ENCODE data around the gene FBXO42. TPM values are rescaled to one million over a fixed set of nuclear protein-coding genes. Genes with fewer than 3 reads are reported as not detected.

FBXO42 gene
- total RNA-seq, 1 experiment from 2014 or later: 11.3 TPM

DNA sequence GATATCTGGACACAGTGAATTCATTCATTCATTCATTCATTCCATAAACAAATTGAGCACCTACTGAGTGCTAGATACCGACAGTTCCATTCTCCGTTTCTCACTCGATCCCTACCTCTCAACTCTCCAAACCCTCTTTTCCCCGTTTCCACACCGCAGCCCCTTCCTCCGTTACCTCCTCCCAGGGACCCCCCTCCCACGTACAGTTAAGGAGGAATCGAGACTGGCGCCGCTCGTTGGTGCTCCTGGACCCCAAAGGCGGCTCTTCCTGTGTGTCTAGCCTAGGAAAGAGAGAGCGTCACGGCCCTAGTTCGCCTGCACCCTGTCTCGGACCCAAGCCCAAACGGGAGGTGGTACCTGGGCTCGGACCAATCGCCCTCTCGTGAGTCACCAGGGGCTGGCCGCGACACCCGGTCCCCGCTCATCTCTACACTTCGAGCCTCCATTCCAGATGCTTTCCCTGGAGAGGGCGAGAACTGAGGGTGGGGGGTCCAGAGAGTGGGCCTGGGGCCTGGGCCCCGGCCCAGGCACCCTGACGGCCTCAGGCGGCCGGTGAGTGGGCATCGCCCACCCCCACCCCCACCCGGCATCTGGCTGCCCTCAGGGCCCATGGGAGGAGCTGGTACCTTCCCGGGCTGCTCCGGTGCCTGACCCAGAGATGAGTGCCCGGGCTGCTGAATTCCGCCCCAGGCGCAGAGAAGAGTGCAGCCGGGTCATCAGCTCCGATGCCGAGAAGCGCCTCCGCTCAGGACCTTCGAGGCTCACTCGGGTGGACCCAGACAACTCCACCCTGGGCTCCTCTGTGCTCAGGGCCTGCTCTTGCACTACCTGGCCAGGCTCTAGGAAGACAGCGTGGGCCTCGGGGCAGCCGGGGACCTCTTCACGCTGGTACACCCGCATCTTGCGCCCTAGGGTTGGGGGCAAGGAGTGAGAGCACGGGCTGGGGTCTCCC is 144.7 kb downstream of the FBXO42 start:
- peak overlapping the region; percentile 91 for H3K27ac Mint-ChIP-seq (ENCODE audit: unreplicated experiment)
- TF ChIP-seq, protein P1, sequence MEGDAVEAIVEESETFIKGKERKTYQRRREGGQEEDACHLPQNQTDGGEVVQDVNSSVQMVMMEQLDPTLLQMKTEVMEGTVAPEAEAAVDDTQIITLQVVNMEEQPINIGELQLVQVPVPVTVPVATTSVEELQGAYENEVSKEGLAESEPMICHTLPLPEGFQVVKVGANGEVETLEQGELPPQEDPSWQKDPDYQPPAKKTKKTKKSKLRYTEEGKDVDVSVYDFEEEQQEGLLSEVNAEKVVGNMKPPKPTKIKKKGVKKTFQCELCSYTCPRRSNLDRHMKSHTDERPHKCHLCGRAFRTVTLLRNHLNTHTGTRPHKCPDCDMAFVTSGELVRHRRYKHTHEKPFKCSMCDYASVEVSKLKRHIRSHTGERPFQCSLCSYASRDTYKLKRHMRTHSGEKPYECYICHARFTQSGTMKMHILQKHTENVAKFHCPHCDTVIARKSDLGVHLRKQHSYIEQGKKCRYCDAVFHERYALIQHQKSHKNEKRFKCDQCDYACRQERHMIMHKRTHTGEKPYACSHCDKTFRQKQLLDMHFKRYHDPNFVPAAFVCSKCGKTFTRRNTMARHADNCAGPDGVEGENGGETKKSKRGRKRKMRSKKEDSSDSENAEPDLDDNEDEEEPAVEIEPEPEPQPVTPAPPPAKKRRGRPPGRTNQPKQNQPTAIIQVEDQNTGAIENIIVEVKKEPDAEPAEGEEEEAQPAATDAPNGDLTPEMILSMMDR (IDR thresholded peaks at IDR 0.05; ENCODE audit: insufficient read depth in 1 of 2, low read depth in 1 of 2, low read length in 1 of 2, severe bottlenecking in 1 of 2, unreplicated experiment in 1 of 2): no peak
- no peaks in the 10 kb centered on the region for H3K9me3 Mint-ChIP-seq (ENCODE audit: unreplicated experiment)
- CTCF ChIA-PET: interaction anchor here (0.6 to 1.7 kb wide), 4 partner anchors 9 to 145 kb away, joined by 3 to 11 read pairs (median 3); no protein-coding TSS in a partner anchor
- peaks cover 10% of the 10 kb centered on the region for H3K36me3 Mint-ChIP-seq (ENCODE audit: insufficient read depth, unreplicated experiment)
- Histone ChIP-seq H3K9me3 (no peaks in the 10 kb centered on the region), H3K4me3 (ENCODE audit: low read depth, low read length) (peak overlapping the region; percentile 69), H3K4me1 (peaks cover 10% of the 10 kb centered on the region), H3K27me3 (replicated peaks; ENCODE audit: control insufficient read depth, insufficient read depth, low read length) (no peaks in the 10 kb centered on the region), H3K36me3 (ENCODE audit: control insufficient read depth, insufficient read depth, low read length) (0 out of 2 replicates have a peak, but pooled peaks cover 1% of the 10 kb centered on the region)
- H3K27me3 Mint-ChIP-seq (ENCODE audit: insufficient read depth, unreplicated experiment): no peaks in the 10 kb centered on the region
- no peaks in the 10 kb centered on the region for H3K4me1 Mint-ChIP-seq (ENCODE audit: low read depth, unreplicated experiment)
- intact Hi-C loops (cut with micrococcal nuclease; ENCODE audit: unreplicated experiment): no loop called here
- POLR2A ChIA-PET: interaction anchor here (0.6 to 2.4 kb wide), 6 partner anchors 9 to 75 kb away, joined by 3 to 28 read pairs (median 4); no protein-coding TSS in a partner anchor
- no peak for DNase-seq
- TSS peak; percentile 76 for BruUV-seq (replicated peaks)
- H3K4me3 Mint-ChIP-seq (ENCODE audit: unreplicated experiment): peak overlapping the region; percentile 78

DNA sequence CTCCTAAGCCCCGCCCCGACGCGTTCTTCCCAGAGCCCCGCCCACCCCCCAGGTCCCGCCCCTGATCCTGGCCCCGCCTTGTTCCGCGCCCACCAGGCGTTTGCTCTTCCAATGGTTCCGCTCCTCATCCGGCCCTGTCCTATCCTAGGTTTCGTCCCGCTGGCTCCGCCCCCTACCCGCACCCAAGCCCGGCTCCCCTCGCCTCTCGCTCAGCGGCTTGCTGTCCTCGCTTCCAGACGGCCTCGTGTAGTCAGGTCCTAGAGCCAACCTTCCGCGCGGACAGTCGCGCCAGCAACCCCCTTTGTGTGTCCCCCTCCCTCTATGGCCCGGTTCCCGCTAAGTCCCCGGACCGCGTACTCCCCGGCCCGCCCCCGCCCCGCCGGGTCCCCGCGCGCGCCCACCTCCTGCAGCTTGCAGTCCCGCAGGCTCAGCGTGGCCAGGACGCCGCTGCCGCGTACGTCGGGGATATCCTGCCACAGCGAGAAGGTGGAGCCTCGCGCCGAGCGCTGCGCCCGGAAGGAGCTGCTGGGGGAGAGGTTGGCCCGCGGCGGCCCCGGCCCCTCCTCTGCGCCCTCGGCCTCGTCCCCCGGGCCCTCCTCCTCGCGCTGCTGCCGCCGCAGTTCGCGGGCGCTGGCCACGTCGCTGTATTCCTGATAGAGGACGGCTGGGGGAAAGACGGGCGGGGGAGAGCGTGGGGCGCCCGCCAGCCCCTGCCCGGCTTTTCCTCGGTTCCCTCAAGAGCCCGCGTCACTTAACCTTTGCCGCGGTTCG is 145.5 kb downstream of the FBXO42 start:
- Mint-ChIP-seq H3K9me3 (ENCODE audit: unreplicated experiment) (no peaks in the 10 kb centered on the region), H3K27ac (ENCODE audit: unreplicated experiment) (peak overlapping the region; percentile 91), H3K4me3 (ENCODE audit: unreplicated experiment) (peak overlapping the region; percentile 78), H3K27me3 (ENCODE audit: insufficient read depth, unreplicated experiment) (no peaks in the 10 kb centered on the region), H3K36me3 (ENCODE audit: insufficient read depth, unreplicated experiment) (peaks cover 10% of the 10 kb centered on the region), H3K4me1 (ENCODE audit: low read depth, unreplicated experiment) (no peaks in the 10 kb centered on the region)
- peak overlapping the region; percentile 69 for H3K4me3 ChIP-seq (ENCODE audit: low read depth, low read length)
- ChIA-PET CTCF (interaction anchor here (0.6 to 1.7 kb wide), 5 partner anchors 10 to 146 kb away, joined by 3 to 11 read pairs (median 3); no protein-coding TSS in a partner anchor), POLR2A (interaction anchor here (0.6 to 2.4 kb wide), 7 partner anchors 10 to 96 kb away, joined by 3 to 28 read pairs (median 3); no protein-coding TSS in a partner anchor)
- TF ChIP-seq, protein P1 (IDR thresholded peaks at IDR 0.05; ENCODE audit: insufficient read depth in 1 of 2, low read depth in 1 of 2, low read length in 1 of 2, severe bottlenecking in 1 of 2, unreplicated experiment in 1 of 2): no peak
- DNase-seq: peak; percentile 96 to 97
- intact Hi-C loops (cut with micrococcal nuclease; ENCODE audit: unreplicated experiment): loop anchor here (1.0 kb wide), 2 partner anchors 11 to 31 kb away; partner anchors contain the start of gene CPLANE2
- BruUV-seq (replicated peaks): no TSS peak
- H3K36me3 ChIP-seq (ENCODE audit: control insufficient read depth, insufficient read depth, low read length): 0 out of 2 replicates have a peak, but pooled peaks cover 1% of the 10 kb centered on the region
- no peaks in the 10 kb centered on the region for H3K27me3 ChIP-seq (replicated peaks; ENCODE audit: control insufficient read depth, insufficient read depth, low read length)
- peaks cover 4% of the 10 kb centered on the region for H3K4me1 ChIP-seq
- no peaks in the 10 kb centered on the region for H3K9me3 ChIP-seq

All from Caco-2 (cell line).